H9 (cell line): Measurements from ENCODE around the gene MTFR2. TPM values are rescaled to one million over a fixed set of nuclear protein-coding genes. Genes with fewer than 3 reads are reported as not detected.

Source experiments
- DNase-seq: peaks from one replicate; pipeline ENCODE4 v3.0.0-alpha.2; 2017
- H2AFZ ChIP-seq: one replicate; pipeline ENCODE4 v1.6.1; 2013; ENCODE audit warnings: mild to moderate bottlenecking, low read length, control low read depth, moderate library complexity
- H2AK5ac ChIP-seq: 2 replicates; pipeline ENCODE4 v1.6.1; 2013; ENCODE audit warnings: low read length, control low read depth, mixed read lengths; ENCODE audit not compliant: insufficient read length
- H2BK120ac ChIP-seq: one replicate; pipeline ENCODE4 v1.6.1; 2013; ENCODE audit warnings: low read depth, mild to moderate bottlenecking, low read length, control low read depth, inconsistent platforms; ENCODE audit not compliant: poor library complexity, severe bottlenecking
- H2BK12ac ChIP-seq: 2 replicates; pipeline ENCODE4 v1.6.1; 2013; ENCODE audit warnings: low read length, control low read depth, mixed read lengths, low read depth; ENCODE audit not compliant: insufficient read length
- H2BK15ac ChIP-seq: 2 replicates; pipeline ENCODE4 v1.6.1; 2013; ENCODE audit warnings: low read depth, low read length, control low read depth
- H2BK20ac ChIP-seq: one replicate; pipeline ENCODE4 v1.6.1; 2013; ENCODE audit warnings: low read depth, mild to moderate bottlenecking, low read length, control low read depth, inconsistent platforms; ENCODE audit not compliant: poor library complexity, severe bottlenecking
- H2BK5ac ChIP-seq: 2 replicates; pipeline ENCODE4 v1.6.1; 2013; ENCODE audit warnings: low read length, control low read depth, mixed read lengths; ENCODE audit not compliant: insufficient read length
- H3K14ac ChIP-seq: 2 replicates; pipeline ENCODE4 v1.6.1; 2013; ENCODE audit warnings: low read length, control low read depth; ENCODE audit not compliant: insufficient read depth
- H3K18ac ChIP-seq: 2 replicates; pipeline ENCODE4 v1.6.1; 2013; ENCODE audit warnings: low read depth, mild to moderate bottlenecking, mixed read lengths, low read length, control low read depth; ENCODE audit not compliant: insufficient read length
- H3K23ac ChIP-seq: 2 replicates; pipeline ENCODE4 v1.6.1; 2013; ENCODE audit warnings: low read length, control low read depth, mixed read lengths, low read depth; ENCODE audit not compliant: insufficient read length
- H3K23me2 ChIP-seq: 2 replicates; pipeline ENCODE4 v1.6.1; 2013; ENCODE audit warnings: low read depth, mild to moderate bottlenecking, mixed read lengths, low read length, control low read depth; ENCODE audit not compliant: insufficient read length, poor library complexity, severe bottlenecking
- H3K27ac ChIP-seq: 2 replicates; pipeline ENCODE4 v1.5.1; 2013; ENCODE audit warnings: low read length, control low read depth, mixed read lengths, low read depth; ENCODE audit not compliant: insufficient read length
- H3K27me3 ChIP-seq: 2 replicates; pipeline ENCODE4 v1.6.1; 2013; ENCODE audit warnings: low read length, control low read depth, inconsistent platforms; ENCODE audit not compliant: insufficient read depth
- H3K4ac ChIP-seq: 2 replicates; pipeline ENCODE4 v1.6.1; 2013; ENCODE audit warnings: low read depth, mild to moderate bottlenecking, control low read depth, inconsistent platforms, low read length, moderate library complexity
- H3K4me1 ChIP-seq: 2 replicates; pipeline ENCODE4 v1.6.1; 2013; ENCODE audit warnings: low read length, control low read depth, inconsistent platforms; ENCODE audit not compliant: insufficient read depth
- H3K4me2 ChIP-seq: 2 replicates; pipeline ENCODE4 v1.6.1; 2013; ENCODE audit warnings: low read length, control low read depth, mixed read lengths; ENCODE audit not compliant: insufficient read length, insufficient read depth
- H3K56ac ChIP-seq: 2 replicates; pipeline ENCODE4 v1.6.1; 2013; ENCODE audit warnings: low read depth, mild to moderate bottlenecking, mixed read lengths, low read length, control low read depth; ENCODE audit not compliant: insufficient read length
- H3K79me1 ChIP-seq: 2 replicates; pipeline ENCODE4 v1.6.1; 2013; ENCODE audit warnings: low read depth, mild to moderate bottlenecking, moderate library complexity, low read length, control low read depth, inconsistent platforms; ENCODE audit not compliant: insufficient read depth, poor library complexity, severe bottlenecking
- H3K79me2 ChIP-seq: 2 replicates; pipeline ENCODE4 v1.6.1; 2013; ENCODE audit warnings: low read length, control low read depth, inconsistent platforms; ENCODE audit not compliant: insufficient read depth
- H3K9ac ChIP-seq: 2 replicates; pipeline ENCODE4 v1.6.1; 2013; ENCODE audit warnings: low read length, control low read depth, mixed read lengths; ENCODE audit not compliant: insufficient read length; ENCODE audit errors: extremely low read depth
- H3K9me3 ChIP-seq: one replicate; pipeline ENCODE4 v1.6.1; 2013; ENCODE audit warnings: low read depth, low read length, inconsistent platforms; ENCODE audit not compliant: control insufficient read depth
- H3T11ph ChIP-seq: one replicate; pipeline ENCODE4 v1.6.1; 2013; ENCODE audit warnings: mild to moderate bottlenecking, low read length, control low read depth, inconsistent platforms
- H4K20me1 ChIP-seq: one replicate; pipeline ENCODE4 v1.6.1; 2013; ENCODE audit not compliant: control insufficient read depth, insufficient read length, insufficient read depth
- H4K5ac ChIP-seq: 2 replicates; pipeline ENCODE4 v1.6.1; 2013; ENCODE audit warnings: low read depth, mild to moderate bottlenecking, mixed read lengths, low read length, control low read depth; ENCODE audit not compliant: insufficient read length
- H4K8ac ChIP-seq: replicated peaks from 2 replicates; pipeline ENCODE4 v1.6.1; 2013; ENCODE audit warnings: low read length, control low read depth, mixed read lengths, low read depth; ENCODE audit not compliant: insufficient read length
- H4K91ac ChIP-seq: 2 replicates; pipeline ENCODE4 v1.6.1; 2013; ENCODE audit warnings: low read depth, mild to moderate bottlenecking, moderate library complexity, mixed read lengths, low read length, control low read depth; ENCODE audit not compliant: insufficient read length
- H3K27ac Mint-ChIP-seq, 3 experiments: 2 replicates in 2 of 3; 3 replicates in 1 of 3; pipeline ENCODE4 v1.8.0; 2020 to 2021; ENCODE audit warnings: mixed read lengths in 3 of 3, mild to moderate bottlenecking in 1 of 3, moderate library complexity in 1 of 3
- H3K27me3 Mint-ChIP-seq: 2 replicates; pipeline ENCODE4 v1.8.0; 2021; ENCODE audit warnings: low read depth, mild to moderate bottlenecking, moderate library complexity, mixed read lengths
- H3K36me3 Mint-ChIP-seq, 3 experiments: 2 replicates in 2 of 3; 3 replicates in 1 of 3; pipeline ENCODE4 v1.8.0; 2020 to 2021; ENCODE audit warnings: low read depth in 3 of 3, mixed read lengths in 3 of 3; ENCODE audit not compliant: insufficient read depth in 1 of 3
- H3K4me1 Mint-ChIP-seq, 2 experiments: 2 replicates each; pipeline ENCODE4 v1.8.0; 2020; ENCODE audit warnings: mixed read lengths in 2 of 2
- H3K4me3 Mint-ChIP-seq, 2 experiments: 2 replicates in 1 of 2; 3 replicates in 1 of 2; pipeline ENCODE4 v1.8.0; 2020 to 2021; ENCODE audit warnings: mild to moderate bottlenecking in 2 of 2, mixed read lengths in 2 of 2, moderate library complexity in 1 of 2
- H3K9me3 Mint-ChIP-seq, 2 experiments: 2 replicates in 1 of 2; 3 replicates in 1 of 2; pipeline ENCODE4 v1.8.0; 2020; ENCODE audit warnings: mild to moderate bottlenecking in 2 of 2, mixed read lengths in 2 of 2, moderate library complexity in 1 of 2
- WGBS: extraction: QIAGEN DNeasy Blood & Tissue Kit; methylation state at CpG from one replicate; pipeline ENCODE4 v1.1.7; 2013; ENCODE audit warnings: missing lambda C conversion rate, low lambda C conversion rate, mixed read lengths; ENCODE audit not compliant: insufficient read length; ENCODE audit errors: extremely low coverage; 5-methylcytosine and 5-hydroxymethylcytosine counted together
- total RNA-seq: library from RNA; stranded (reverse); gene quantifications from 2 replicates; pipeline ENCODE4 v1.2.1, GENCODE V29; 2021
- TF ChIP-seq, protein P1 (sequence below): fragments of 200-600 bp; sonication (generic); conservative IDR thresholded peaks from 3 replicates; pipeline ENCODE4 v1.8.0; 2021; ENCODE audit warnings: antibody characterized with exemption, mild to moderate bottlenecking

Gene MTFR2
- total RNA-seq, 1 experiment from 2014 or later: 11.8 TPM

DNA sequence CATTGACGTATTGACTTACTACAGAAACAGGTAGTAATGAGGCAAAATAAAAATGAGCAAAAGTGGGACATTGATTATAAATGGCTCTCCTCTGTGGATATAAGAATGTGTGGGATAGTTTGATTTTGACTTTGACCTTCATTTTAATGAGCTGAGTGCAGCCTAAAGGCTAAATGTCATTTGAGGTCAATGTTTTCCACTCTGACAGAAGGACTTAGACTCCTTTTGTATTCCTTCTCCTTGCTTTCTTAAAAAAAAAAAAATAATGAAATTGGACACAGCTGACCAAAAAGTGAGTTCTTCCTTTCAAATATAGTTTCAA lies 68.6 kb downstream of the MTFR2 start:
- H3K9me3 Mint-ChIP-seq: no peaks in the 10 kb centered on the region
- Histone ChIP-seq H3K9me3 (no peaks in the 10 kb centered on the region), H4K20me1 (no peaks in the 10 kb centered on the region), H3K79me1 (no peaks in the 10 kb centered on the region), H3K4ac (no peak overlapping the region), H3K4me2 (no peak overlapping the region), H2BK120ac (no peak overlapping the region), H2AK5ac (no peak overlapping the region), H3K9ac (no peak overlapping the region), H2BK12ac (no peak overlapping the region), H3K27me3 (no peaks in the 10 kb centered on the region), H3K4me1 (no peaks in the 10 kb centered on the region), H3K14ac (no peak overlapping the region), H3K27ac (no peak overlapping the region), H4K8ac (no peak overlapping the region), H3K18ac (no peak overlapping the region), H2BK5ac (no peak overlapping the region), H2AFZ (no peak overlapping the region), H3K23me2 (no peaks in the 10 kb centered on the region), H2BK20ac (no peak overlapping the region), H3K56ac (no peak overlapping the region), H3T11ph (no peak overlapping the region), H3K23ac (no peak overlapping the region), H3K79me2 (no peaks in the 10 kb centered on the region), H4K5ac (no peak overlapping the region), H2BK15ac (no peak overlapping the region), H4K91ac (no peak overlapping the region)
- no peak for DNase-seq
- TF ChIP-seq, protein P1, sequence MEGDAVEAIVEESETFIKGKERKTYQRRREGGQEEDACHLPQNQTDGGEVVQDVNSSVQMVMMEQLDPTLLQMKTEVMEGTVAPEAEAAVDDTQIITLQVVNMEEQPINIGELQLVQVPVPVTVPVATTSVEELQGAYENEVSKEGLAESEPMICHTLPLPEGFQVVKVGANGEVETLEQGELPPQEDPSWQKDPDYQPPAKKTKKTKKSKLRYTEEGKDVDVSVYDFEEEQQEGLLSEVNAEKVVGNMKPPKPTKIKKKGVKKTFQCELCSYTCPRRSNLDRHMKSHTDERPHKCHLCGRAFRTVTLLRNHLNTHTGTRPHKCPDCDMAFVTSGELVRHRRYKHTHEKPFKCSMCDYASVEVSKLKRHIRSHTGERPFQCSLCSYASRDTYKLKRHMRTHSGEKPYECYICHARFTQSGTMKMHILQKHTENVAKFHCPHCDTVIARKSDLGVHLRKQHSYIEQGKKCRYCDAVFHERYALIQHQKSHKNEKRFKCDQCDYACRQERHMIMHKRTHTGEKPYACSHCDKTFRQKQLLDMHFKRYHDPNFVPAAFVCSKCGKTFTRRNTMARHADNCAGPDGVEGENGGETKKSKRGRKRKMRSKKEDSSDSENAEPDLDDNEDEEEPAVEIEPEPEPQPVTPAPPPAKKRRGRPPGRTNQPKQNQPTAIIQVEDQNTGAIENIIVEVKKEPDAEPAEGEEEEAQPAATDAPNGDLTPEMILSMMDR: no peak
- no peak overlapping the region for H3K4me3 Mint-ChIP-seq
- no peaks in the 10 kb centered on the region for H3K4me1 Mint-ChIP-seq
- no peak overlapping the region for H3K27ac Mint-ChIP-seq
- no peaks in the 10 kb centered on the region for H3K36me3 Mint-ChIP-seq
- no CpG with 5 or more reads among the region's 1 CpG for WGBS
- no peaks in the 10 kb centered on the region for H3K27me3 Mint-ChIP-seq

Other genes with a start within 250 kb of the MTFR2 start
- gene BCLAF1, start 39.5 kb upstream of the MTFR2 start, total RNA-seq: 250 and 257 TPM in 2 replicates